Measurements from ENCODE around the gene STXBP6. TPM values are rescaled to one million over a fixed set of nuclear protein-coding genes. Genes with fewer than 3 reads are reported as not detected.

STXBP6 gene
- total and polyA plus RNA-seq, 2 of the 13 experiments (the other 11 are each of a cell fraction or from before 2014, with no cell fraction given), result 35.3 to 42.8 TPM

GRCh38 chr14:24982472-24983155, 67.3 kb downstream of the STXBP6 start (continued):
- TF ChIP-seq PRDM4 (CRISPR knock-in tag; IDR thresholded peaks at IDR 0.05; ENCODE audit: borderline replicate concordance) (no peak), IRX3 (CRISPR knock-in tag; IDR thresholded peaks at IDR 0.05; ENCODE audit: borderline replicate concordance, low read depth) (no peak), HMG20A (CRISPR knock-in tag; IDR thresholded peaks at IDR 0.05; ENCODE audit: borderline replicate concordance) (peak; percentile 90), ZNF121 (CRISPR knock-in tag; IDR thresholded peaks at IDR 0.05) (no peak), TCF7L2 (IDR thresholded peaks at IDR 0.05; ENCODE audit: low read depth, low read length) (peak; percentile 49; the same call in 1 of the 2 replicates), DRAP1 (CRISPR knock-in tag; IDR thresholded peaks at IDR 0.05) (no peak), FOXP1 (IDR thresholded peaks at IDR 0.05) (peak; percentile 63; the same call in 1 of the 2 replicates), FOXP1 (CRISPR knock-in tag; IDR thresholded peaks at IDR 0.05) (peak; percentile 90), SNAPC5 (CRISPR knock-in tag; IDR thresholded peaks at IDR 0.05; ENCODE audit: borderline replicate concordance) (no peak), TARDBP (CRISPR knock-in tag; IDR thresholded peaks at IDR 0.05) (peak; percentile 51; the same call in 1 of the 2 replicates), HOXA3 (CRISPR knock-in tag; IDR thresholded peaks at IDR 0.05) (no peak), TRAFD1 (CRISPR knock-in tag; IDR thresholded peaks at IDR 0.05; ENCODE audit: borderline replicate concordance) (no peak), TBL1XR1 (IDR thresholded peaks at IDR 0.05; ENCODE audit: borderline replicate concordance, low read length, partially characterized antibody) (peak; percentile 34), NPAS2 (CRISPR knock-in tag; IDR thresholded peaks at IDR 0.05; ENCODE audit: borderline replicate concordance) (no peak), ZSCAN29 (CRISPR knock-in tag; conservative IDR thresholded peaks at IDR 0.05) (0 out of 2 replicates have a peak, but pooled peaks have one; percentile 42), FOXK1 (CRISPR knock-in tag; IDR thresholded peaks at IDR 0.05; ENCODE audit: borderline replicate concordance, low read depth) (peak; percentile 81; the same call in 1 of the 2 replicates), TBP (CRISPR knock-in tag; IDR thresholded peaks at IDR 0.05) (no peak), MED13 (CRISPR knock-in tag; IDR thresholded peaks at IDR 0.05) (no peak), ZBTB25 (CRISPR knock-in tag; IDR thresholded peaks at IDR 0.05) (no peak; the same call in 1 of the 2 replicates), MED1 (CRISPR knock-in tag; IDR thresholded peaks at IDR 0.05) (peak; percentile 37; the same call in 1 of the 2 replicates), FOXP4 (CRISPR knock-in tag; IDR thresholded peaks at IDR 0.05) (peak; percentile 77), ZSCAN30 (CRISPR knock-in tag; IDR thresholded peaks at IDR 0.05) (no peak)

Measured in HepG2 (cell line).